Activated CD4-positive, alpha-beta T cell treated with anti-CD3 and anti-CD28 coated beads, Interleukin-2, amount 50 U/mL, for 16 hours (primary cell): Measurements from ENCODE around the gene AGPAT4.
A peak's percentile ranks its signal among the peaks of the same experiment; 100 is the strongest.

Experiments used
- DNase-seq: peaks from one replicate; pipeline ENCODE4 v3.0.0-alpha.2; 2020

AGPAT4 gene

GRCh38 chr6:161107779-161108730 is 165.8 kb downstream of the AGPAT4 start:
- no peak for DNase-seq

- DNase-seq = no peak
Measured at GRCh38 chr6:161105408-161105807, 168.5 kb downstream of the AGPAT4 start.

DNA sequence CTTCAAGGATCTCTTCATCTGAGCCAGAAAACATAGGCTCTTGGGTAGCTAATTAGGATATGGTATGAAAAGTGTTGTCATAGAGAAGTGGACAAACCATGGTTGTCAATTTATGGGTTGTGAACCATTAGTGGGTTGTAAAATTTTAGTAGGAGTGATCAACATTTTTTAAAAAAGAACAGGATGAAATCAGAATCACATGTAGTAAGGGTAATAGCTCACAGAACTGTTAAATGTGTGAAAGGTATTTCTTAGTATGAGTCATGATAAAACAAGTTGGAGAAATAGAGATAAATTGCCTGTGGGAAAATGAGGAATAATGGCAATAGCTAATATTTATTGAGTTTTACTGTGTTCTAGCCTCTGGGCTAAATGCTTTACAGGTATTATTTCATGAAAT is 168.9 kb downstream of the AGPAT4 start:
- DNase-seq = no peak

DNA sequence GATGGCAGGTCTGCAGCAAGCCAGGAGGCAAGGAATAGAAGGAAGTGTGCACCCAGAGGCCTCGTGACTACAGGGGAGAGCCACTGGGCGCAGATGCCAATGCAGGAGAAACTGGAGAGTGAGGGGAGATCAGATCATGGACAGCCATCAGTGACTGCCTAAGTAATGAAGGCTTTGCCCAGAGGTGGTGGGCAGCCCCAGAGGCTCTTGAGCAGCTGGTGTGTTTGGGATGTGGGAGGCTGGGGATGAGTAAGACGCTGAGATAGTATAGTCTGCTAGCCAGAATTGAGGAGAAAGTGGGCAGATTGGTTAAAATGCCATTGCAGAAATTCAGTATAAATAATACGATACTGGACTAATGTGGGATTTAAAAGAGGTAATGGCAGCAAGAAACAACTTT is 170.4 kb downstream of the AGPAT4 start:
- DNase-seq = no peak

GRCh38 chr6:161101517-161101916 is 172.3 kb downstream of the AGPAT4 start:
- no peak for DNase-seq

- no peak for DNase-seq
Measured at GRCh38 chr6:161100072-161100471, 173.8 kb downstream of the AGPAT4 start.

DNA sequence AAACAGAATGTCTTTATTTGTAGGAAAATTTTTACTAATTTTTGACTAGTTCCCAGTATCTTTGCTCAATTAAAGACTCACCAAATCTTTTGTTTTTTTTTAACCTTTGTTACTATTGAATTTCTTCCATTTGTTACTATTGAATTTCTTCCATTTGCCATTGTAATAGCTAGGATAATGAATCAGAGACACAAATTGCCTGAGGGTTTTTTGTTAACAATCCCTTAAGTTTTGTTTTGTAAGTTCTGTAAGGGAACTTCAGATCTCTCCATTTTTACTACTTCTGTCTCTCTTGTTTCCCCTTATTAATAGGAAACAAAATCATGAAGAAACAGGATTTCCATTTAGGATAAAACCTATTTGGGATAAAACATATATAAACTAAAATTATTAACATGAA is 177.9 kb downstream of the AGPAT4 start:
- DNase-seq = no peak

DNA sequence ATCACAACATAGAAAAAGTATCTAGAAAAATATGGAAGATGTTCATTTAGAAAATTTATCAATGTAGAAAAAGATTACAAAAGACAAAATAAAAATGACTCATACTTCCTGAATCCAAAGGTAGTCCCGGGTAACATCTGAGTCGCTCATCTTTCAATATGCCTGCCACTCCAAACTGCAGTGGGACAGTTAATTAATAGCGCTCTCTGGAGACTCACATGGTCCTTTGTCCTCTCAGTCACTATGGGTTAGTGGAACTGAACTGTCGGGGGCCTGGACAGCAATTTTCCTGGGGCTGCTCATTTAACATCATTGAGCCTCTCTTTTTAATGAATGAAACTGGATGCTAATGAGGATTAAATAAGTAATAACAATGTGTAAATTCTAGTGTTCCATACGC is 178.9 kb downstream of the AGPAT4 start:
- no peak for DNase-seq

DNA sequence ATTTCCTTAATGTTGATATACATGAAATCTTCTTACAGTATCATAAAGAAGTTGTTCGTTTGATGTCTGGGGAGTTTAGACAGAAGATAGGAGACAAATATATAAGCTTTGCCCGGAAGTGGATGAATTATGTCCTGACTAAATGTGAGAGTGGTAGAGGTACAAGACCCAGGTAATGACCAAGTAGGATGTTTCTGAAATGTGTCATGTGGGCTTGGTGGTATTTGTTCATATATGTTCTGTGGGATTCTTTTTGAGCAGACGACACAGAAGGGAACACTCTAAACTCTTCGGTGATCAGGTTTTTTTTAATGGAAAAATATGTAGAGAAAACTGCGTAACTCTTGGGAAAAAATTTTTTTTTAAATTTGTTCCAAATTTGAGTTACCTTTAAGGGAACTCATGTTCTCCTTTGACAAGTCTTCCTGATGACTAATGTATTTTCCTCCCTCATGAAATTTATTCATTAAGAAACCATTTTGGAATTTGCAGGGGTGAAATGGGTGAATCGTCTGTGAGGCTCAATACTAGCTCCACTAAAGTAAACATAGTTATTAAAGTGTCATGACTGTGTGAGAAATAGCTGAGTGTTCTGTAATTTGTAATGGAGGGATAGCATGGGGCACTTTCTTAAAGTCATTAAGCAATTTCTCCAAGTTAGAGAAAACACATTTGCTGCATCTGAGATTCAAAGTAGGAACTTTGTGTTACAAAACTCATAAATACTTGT is 181.7 kb downstream of the AGPAT4 start:
- no peak for DNase-seq

DNA sequence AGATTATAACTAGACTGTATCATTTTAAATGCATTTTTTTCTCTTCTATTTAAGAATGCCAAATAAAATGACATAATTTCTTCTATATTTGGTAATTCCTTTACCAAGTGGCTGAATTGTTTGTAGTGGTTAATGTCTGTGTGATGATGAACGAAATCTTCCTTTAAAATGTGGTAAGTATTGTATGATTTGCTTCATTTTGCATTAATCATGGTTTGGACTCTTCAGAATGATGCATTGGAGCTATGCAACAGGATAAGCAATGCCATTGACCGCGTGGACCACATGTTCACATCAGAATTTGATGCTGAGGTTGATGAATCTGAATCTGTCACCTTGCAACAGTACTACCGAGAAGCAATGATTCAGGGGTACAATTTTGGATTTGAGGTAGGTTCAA is 182.7 kb downstream of the AGPAT4 start:
- no peak for DNase-seq

- DNase-seq = no peak
Measured at GRCh38 chr6:161088676-161089328, 185.1 kb downstream of the AGPAT4 start.

DNA sequence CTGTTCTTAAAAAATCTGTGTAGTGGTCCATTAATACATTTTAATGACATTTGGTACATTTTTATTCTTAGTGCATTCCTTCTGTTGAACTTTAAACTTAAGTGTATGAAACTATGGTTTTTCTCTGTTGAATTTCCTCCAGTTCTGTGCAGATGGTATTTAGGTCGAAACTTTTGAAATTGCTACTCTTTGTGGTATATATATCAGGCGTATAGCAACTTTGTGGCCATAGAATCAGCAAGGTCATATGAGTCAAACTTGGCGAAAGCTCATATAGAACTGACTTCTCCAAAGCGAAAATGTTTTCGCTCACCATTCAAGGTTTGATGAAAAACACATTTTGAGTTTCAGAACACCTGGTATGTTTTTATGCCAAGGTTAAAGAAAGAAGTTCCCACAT is 188.6 kb downstream of the AGPAT4 start:
- DNase-seq = peak; percentile 63

DNA sequence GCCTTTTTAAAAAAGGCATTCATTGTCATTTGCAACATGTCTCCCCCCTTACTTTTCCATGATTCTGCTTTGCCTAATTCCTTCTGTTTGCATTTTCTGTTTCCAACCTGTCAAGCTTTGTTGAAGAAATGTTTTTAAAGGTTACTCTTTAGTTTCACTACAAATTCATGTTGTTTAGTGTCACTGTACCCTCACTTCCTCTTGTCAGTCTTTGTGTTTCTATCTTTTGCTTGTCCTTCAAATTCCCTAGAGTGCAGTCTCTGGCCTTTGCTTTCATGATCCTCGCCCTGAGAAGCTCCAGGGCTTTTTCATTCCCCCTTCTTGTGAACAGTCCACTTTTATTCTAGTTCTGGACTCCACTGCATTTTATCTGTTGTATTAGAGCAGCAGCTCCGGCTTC is 191.6 kb downstream of the AGPAT4 start:
- no peak for DNase-seq

DNA sequence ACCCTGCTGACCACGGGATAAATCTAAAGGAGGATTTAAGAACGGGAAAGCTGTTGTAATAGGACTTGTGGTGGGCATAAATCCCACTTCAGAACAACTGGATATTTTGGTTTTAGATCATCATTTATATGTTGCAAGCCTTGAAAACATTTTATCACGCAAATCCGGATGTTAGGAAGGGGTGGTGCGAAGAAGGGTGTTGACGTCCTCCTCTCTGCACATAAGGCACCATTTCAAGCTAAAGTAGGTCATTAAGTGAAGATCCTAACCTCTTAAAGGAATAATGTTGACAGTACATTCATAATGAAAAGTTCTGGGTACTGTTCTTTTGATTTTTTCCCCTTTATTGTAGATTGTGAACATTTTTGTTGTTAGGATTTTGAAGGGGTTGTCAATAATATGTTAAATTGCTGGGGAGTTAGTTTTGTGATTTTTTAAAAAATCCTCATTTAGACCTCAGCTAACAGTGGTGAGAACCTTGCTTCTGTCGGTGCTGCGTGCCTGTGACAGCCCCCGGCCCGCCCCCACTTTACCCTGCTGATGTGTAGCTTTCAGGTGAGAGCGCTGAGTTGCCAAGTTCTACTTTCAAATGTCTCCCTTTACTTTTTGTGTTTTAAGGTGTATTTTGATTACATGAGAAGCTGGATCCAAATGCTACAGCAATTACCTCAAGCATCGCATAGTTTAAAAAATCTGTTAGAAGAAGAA is 193.4 kb downstream of the AGPAT4 start:
- no peak for DNase-seq
